Neural cell (in vitro differentiated cells): ENCODE data around the gene SUMF1.

Experiments
- EP300 ChIP-seq: fragments of 450-650 bp; conservative IDR thresholded peaks from 2 replicates; pipeline ENCODE4 v1.6.1; 2014; ENCODE audit warnings: antibody characterized with exemption, mild to moderate bottlenecking, moderate library complexity; ENCODE audit not compliant: poor library complexity, severe bottlenecking
- EZH2 ChIP-seq: fragments of 200-600, 300-800 bp; shearing (Covaris generic), sonication (generic); IDR thresholded peaks from 2 replicates; pipeline ENCODE4 v1.6.1; 2014; ENCODE audit warnings: antibody characterized with exemption, low read length, borderline replicate concordance, mild to moderate bottlenecking; ENCODE audit not compliant: insufficient read depth, poor library complexity, severe bottlenecking
- MXI1 ChIP-seq: fragments of 450-650 bp; conservative IDR thresholded peaks from 2 replicates; pipeline ENCODE4 v1.6.1; 2014; ENCODE audit warnings: antibody characterized with exemption, mild to moderate bottlenecking; ENCODE audit not compliant: poor library complexity, severe bottlenecking
- TAF1 ChIP-seq: IDR thresholded peaks from 2 replicates; pipeline ENCODE4 v1.6.1; 2012; ENCODE audit warnings: low read depth
- TF ChIP-seq, protein P1 (sequence below): fragments of 450-650 bp; IDR thresholded peaks from 2 replicates; pipeline ENCODE4 v1.5.1; 2014; ENCODE audit warnings: antibody characterized with exemption, mild to moderate bottlenecking, moderate library complexity; ENCODE audit not compliant: poor library complexity, severe bottlenecking

DNA sequence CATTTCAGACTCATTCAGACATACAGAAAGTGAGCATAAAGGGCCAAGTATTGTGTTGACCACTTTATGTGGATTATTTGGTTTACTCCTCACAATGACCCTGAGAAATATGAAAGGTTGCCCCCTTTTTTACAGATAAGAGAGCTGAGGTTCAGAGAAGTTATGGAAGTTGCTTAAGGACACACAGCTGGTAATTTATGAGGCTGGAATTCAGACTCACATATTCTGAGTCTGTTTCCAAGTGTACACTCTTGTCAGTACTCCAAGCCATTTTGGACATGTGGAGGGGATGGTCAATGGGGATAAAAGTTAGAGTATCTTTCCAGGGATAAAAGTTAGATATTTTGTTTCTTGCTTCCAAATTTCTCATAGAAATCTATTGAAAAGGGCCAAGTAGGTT is 42.0 kb upstream of the SUMF1 start:
- no peak for TF ChIP-seq EZH2
- TF ChIP-seq, protein P1, sequence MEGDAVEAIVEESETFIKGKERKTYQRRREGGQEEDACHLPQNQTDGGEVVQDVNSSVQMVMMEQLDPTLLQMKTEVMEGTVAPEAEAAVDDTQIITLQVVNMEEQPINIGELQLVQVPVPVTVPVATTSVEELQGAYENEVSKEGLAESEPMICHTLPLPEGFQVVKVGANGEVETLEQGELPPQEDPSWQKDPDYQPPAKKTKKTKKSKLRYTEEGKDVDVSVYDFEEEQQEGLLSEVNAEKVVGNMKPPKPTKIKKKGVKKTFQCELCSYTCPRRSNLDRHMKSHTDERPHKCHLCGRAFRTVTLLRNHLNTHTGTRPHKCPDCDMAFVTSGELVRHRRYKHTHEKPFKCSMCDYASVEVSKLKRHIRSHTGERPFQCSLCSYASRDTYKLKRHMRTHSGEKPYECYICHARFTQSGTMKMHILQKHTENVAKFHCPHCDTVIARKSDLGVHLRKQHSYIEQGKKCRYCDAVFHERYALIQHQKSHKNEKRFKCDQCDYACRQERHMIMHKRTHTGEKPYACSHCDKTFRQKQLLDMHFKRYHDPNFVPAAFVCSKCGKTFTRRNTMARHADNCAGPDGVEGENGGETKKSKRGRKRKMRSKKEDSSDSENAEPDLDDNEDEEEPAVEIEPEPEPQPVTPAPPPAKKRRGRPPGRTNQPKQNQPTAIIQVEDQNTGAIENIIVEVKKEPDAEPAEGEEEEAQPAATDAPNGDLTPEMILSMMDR = no peak
- no peak for TF ChIP-seq MXI1
- TF ChIP-seq EP300 = no peak
- TF ChIP-seq TAF1 = no peak
